GM10266 (cell line): Measurements from ENCODE around the gene RNF208.
"Not testable (repeated sequence)": the region's sequence is repeated elsewhere in the genome, so short reads cannot be mapped to it uniquely, and the experiment has no call there.

ENCODE experiments used
- DNase-seq: peaks from one replicate; pipeline ENCODE4 v3.0.0; 2012; ENCODE audit errors: extremely low spot score
- TF ChIP-seq, protein P1 (sequence below): IDR thresholded peaks from 2 replicates; pipeline ENCODE4 v1.5.1; 2012; ENCODE audit warnings: mild to moderate bottlenecking, low read depth; ENCODE audit not compliant: control insufficient read depth, insufficient read depth; ENCODE audit errors: missing control alignments

Gene RNF208

DNA sequence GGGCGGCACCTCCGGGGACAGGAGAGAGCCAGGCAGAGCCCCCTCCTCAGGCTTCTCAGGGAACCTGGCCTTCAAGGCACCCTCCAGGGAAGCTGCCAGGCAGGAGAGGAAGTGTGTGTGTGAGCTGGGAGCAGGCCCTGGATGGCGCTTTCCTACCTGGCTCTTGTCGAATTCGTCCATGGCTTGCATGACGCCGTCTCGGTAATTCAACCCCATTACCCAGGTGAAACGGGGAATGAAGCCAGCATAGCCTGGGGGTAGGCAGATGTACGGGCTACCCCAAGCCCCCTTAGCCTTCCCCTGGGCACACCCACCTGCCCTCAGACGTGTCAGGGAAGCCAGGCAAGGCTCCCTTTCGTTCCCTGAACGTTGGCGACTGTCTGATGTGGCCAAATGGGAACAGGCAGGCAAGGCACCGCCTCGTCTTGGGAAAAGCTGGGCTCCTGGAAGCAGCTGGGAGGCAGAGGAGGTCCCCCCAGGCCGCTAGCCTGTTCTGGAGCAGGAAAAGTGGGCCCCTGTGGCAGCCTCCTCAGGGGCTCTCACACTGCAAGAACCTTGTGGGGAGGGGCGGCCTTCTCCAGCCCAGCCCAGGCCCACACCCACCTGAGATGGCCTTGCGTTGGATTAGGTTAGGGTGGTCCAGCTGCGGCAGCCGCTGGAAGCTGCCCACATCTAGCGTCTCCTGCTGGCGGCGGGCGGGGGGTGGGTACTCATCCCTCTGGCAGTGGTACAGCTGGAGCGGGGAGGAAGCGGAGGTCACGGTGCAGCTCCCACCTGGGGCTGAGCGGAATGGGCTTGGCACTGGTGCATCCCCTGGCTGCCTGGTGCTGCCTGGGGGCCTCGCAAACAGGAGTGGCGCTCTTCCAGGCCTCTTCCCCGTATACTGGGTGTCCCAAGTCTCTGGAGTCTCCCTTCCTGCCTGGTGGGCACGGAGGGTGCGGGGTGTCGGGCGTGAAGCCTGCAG lies 22.7 kb upstream of the RNF208 start:
- TF ChIP-seq, protein P1, sequence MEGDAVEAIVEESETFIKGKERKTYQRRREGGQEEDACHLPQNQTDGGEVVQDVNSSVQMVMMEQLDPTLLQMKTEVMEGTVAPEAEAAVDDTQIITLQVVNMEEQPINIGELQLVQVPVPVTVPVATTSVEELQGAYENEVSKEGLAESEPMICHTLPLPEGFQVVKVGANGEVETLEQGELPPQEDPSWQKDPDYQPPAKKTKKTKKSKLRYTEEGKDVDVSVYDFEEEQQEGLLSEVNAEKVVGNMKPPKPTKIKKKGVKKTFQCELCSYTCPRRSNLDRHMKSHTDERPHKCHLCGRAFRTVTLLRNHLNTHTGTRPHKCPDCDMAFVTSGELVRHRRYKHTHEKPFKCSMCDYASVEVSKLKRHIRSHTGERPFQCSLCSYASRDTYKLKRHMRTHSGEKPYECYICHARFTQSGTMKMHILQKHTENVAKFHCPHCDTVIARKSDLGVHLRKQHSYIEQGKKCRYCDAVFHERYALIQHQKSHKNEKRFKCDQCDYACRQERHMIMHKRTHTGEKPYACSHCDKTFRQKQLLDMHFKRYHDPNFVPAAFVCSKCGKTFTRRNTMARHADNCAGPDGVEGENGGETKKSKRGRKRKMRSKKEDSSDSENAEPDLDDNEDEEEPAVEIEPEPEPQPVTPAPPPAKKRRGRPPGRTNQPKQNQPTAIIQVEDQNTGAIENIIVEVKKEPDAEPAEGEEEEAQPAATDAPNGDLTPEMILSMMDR, result no peak
- no peak for DNase-seq

DNA sequence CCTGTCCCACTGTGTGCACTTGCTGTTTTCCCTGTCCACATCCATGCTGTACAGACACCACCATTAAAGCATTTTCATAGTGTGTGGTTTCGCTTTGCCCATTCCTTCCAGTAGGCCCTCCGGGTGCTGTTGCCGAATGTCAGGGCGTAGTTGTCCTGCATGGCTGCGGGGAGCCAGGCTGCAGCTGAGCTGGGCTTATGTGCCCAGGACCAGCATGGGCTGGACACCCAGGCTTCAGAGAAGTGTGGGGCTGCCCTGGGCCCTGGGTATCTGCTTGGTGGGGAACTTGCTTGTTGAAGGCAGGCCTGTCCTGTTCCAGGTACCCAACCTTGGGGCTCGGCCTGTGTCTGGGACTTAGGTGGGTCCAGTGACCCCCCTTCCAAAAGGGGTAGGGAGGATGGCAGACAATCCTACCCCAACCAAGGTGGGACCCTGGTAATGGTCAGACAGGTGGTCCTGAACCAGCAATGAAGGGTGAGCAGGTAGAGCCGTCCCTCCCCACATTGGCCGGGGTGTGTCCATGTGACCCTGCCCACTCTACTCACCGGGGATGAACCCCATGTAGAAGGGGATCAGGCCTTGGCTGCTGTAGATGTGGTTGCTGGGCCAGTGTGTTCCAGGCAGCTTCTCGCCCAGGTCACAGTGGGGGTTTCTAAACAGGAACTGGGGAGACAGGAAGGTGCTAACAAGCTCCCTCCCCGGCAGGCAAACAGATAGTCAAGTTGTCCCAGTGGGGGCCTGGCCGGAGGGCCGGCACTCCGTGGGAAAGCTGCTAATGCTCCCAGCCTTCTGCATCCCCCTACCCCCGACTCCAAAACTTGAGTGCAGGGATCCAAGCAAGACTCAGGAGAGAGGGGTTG lies 21.8 kb upstream of the RNF208 start:
- DNase-seq, result no peak
- TF ChIP-seq, protein P1, result no peak

DNA sequence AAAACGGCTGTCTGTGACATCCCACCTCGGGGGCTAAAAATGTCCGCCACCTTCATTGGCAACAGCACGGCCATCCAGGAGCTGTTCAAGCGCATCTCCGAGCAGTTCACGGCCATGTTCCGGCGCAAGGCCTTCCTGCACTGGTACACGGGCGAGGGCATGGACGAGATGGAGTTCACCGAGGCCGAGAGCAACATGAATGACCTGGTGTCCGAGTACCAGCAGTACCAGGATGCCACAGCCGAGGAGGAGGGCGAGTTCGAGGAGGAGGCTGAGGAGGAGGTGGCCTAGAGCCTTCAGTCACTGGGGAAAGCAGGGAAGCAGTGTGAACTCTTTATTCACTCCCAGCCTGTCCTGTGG lies 21.2 kb upstream of the RNF208 start:
- not testable (repeated sequence) for DNase-seq

DNA sequence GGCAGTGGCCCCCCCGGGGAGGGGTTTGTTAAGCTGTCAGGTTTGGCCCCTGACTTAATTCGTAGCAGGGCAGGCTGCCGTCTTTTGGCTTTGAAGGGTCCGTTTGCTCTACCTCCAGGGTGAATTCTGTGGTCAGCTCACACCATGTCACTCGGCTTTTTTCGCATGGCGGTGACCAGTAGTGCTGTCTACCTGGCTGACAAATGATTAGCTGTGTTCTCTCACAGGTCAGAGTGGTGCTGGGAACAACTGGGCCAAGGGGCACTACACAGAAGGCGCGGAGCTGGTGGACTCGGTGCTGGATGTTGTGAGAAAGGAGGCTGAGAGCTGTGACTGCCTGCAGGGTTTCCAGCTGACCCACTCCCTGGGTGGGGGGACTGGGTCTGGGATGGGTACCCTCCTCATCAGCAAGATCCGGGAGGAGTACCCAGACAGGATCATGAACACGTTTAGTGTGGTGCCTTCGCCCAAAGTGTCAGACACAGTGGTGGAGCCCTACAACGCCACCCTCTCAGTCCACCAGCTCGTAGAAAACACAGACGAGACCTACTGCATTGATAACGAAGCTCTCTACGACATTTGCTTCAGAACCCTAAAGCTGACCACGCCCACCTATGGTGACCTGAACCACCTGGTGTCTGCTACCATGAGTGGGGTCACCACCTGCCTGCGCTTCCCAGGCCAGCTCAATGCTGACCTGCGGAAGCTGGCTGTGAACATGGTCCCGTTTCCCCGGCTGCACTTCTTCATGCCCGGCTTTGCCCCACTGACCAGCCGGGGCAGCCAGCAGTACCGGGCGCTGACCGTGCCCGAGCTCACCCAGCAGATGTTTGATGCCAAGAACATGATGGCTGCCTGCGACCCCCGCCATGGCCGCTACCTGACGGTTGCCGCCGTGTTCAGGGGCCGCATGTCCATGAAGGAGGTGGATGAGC lies 20.5 kb upstream of the RNF208 start:
- no peak for DNase-seq
- TF ChIP-seq, protein P1, result no peak

DNA sequence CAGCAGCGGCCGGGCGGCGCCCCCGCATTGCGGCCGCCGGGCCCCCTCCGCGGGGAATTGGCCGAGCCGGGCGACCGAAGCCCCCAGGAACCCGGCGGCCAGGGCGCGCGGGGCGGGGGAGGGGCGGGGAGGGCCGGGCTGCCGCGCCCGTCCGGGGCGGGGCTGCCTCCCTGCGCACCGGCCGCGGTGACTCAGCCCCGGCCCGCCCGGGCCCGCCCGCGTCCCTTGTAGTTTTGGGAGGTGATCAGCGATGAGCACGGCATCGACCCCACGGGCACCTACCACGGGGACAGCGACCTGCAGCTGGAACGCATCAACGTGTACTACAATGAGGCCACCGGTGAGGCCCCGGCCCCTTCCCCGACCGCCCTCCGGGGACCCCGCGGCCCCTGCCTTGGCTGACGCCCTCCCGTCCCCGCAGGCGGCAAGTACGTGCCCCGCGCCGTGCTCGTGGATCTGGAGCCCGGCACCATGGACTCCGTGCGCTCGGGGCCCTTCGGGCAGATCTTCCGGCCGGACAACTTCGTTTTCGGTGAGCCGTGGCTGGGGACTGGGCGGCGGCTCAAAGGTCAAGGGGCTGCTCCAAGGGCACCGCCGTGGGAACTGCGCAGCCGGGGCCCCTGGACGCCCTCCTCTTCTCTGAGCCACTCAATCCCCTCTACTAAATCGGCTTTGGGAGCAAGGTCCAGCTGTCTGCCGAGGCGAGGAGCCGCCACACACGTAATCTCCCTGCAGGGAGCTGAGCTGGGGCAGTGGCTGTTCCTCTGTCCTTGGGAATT lies 19.6 kb upstream of the RNF208 start:
- peak; percentile 78 for DNase-seq

DNA sequence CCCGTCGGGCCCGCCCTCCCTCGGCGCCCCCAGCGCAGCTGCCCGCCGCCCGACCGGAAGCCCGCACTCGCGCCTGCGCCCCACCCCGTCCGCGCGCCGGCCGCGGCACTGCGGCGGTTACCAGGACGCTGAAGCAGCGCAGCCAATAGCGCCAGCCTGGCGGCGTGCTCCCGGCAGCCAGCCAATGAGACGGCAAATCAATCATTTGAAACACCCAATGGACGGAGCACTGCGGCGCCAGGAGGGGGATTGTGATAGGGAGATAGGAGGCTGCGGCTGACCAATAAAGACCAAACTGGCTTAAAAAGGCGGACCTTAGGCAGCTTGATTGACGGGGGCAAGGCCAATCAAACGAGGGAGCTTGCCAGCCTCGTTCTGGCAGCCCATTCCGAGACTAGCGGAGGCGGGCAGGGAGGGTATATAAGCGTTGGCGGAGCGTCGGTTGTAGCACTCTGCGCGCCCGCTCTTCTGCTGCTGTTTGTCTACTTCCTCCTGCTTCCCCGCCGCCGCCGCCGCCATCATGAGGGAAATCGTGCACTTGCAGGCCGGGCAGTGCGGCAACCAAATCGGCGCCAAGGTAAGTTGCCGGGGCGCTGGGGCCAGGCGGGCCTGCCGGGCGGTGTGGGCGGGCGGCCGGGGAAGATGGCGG lies 18.9 kb upstream of the RNF208 start, which contains the start of gene TUBB4B:
TSS of gene TUBB4B (plus strand) at position 447 of the 649 bp plus-strand sequence. CDS start at position 521, 74 bp downstream.
- DNase-seq, result peak; percentile 100
- TF ChIP-seq, protein P1, result no peak

More for the DNA sequence above, 19.6 kb upstream of the RNF208 start:
- TF ChIP-seq, protein P1, result no peak
